Mucosa of stomach (tissue), 1 donor: ENCODE data around the gene SNAI1.
"Not testable (repeated sequence)": the region's sequence is repeated elsewhere in the genome, so short reads cannot be mapped to it uniquely, and the experiment has no call there.

ENCODE experiments used
- H3K27me3 ChIP-seq: one replicate; pipeline ENCODE4 v1.7.0; 2013; ENCODE audit warnings: mild to moderate bottlenecking, low read length; ENCODE audit not compliant: control insufficient read depth, insufficient read depth
- H3K36me3 ChIP-seq: one replicate; pipeline ENCODE4 v1.7.0; 2013; ENCODE audit warnings: low read length; ENCODE audit not compliant: control insufficient read depth, insufficient read depth
- H3K4me1 ChIP-seq: one replicate; pipeline ENCODE4 v1.7.0; 2013; ENCODE audit warnings: mild to moderate bottlenecking, low read length; ENCODE audit not compliant: control insufficient read depth, insufficient read depth
- H3K4me3 ChIP-seq: one replicate; pipeline ENCODE4 v1.7.0; 2013; ENCODE audit warnings: low read length
- H3K9ac ChIP-seq: one replicate; pipeline ENCODE4 v1.7.0; 2013; ENCODE audit warnings: mild to moderate bottlenecking, low read length, moderate library complexity
- H3K9me3 ChIP-seq: one replicate; pipeline ENCODE4 v1.7.0; 2013; ENCODE audit warnings: mild to moderate bottlenecking, low read length, moderate library complexity; ENCODE audit not compliant: control insufficient read depth
- donor health status: Pancreatic carcinoma.

Gene SNAI1

GRCh38 chr20:49993301-49993751, 10.5 kb downstream of the SNAI1 start:
- Histone ChIP-seq H3K9ac (no peak overlapping the region), H3K4me3 (no peak overlapping the region), H3K36me3 (no peaks in the 10 kb centered on the region), H3K27me3 (no peaks in the 10 kb centered on the region), H3K4me1 (peaks cover 11% of the 10 kb centered on the region), H3K9me3 (no peaks in the 10 kb centered on the region)

- no peak overlapping the region for H3K9ac ChIP-seq
- no peaks in the 10 kb centered on the region for H3K9me3 ChIP-seq
- no peaks in the 10 kb centered on the region for H3K36me3 ChIP-seq
- peaks cover 1% of the 10 kb centered on the region for H3K4me1 ChIP-seq
- H3K27me3 ChIP-seq, result no peaks in the 10 kb centered on the region
- H3K4me3 ChIP-seq, result no peak overlapping the region
Measured at GRCh38 chr20:49995586-49995985, 12.8 kb downstream of the SNAI1 start.

- not testable (repeated sequence) for H3K4me1 ChIP-seq, H3K36me3 ChIP-seq, H3K9ac ChIP-seq, H3K27me3 ChIP-seq, H3K4me3 ChIP-seq, H3K9me3 ChIP-seq
Measured at GRCh38 chr20:49998478-49999188, 15.9 kb downstream of the SNAI1 start.

- Histone ChIP-seq H3K36me3 (no peaks in the 10 kb centered on the region), H3K4me1 (no peaks in the 10 kb centered on the region), H3K27me3 (no peaks in the 10 kb centered on the region), H3K9ac (no peak overlapping the region), H3K9me3 (no peaks in the 10 kb centered on the region), H3K4me3 (no peak overlapping the region)
Measured at GRCh38 chr20:49999329-49999728, 16.5 kb downstream of the SNAI1 start.

GRCh38 chr20:50000548-50001222, 17.9 kb downstream of the SNAI1 start:
- not testable (repeated sequence) for H3K4me3 ChIP-seq

GRCh38 chr20:50001784-50002311, 19.1 kb downstream of the SNAI1 start:
- no peaks in the 10 kb centered on the region for H3K27me3 ChIP-seq
- no peaks in the 10 kb centered on the region for H3K9me3 ChIP-seq
- no peak overlapping the region for H3K9ac ChIP-seq
- H3K4me1 ChIP-seq, result no peaks in the 10 kb centered on the region
- H3K4me3 ChIP-seq, result no peak overlapping the region
- H3K36me3 ChIP-seq, result no peaks in the 10 kb centered on the region

More at GRCh38 chr20:50000548-50001222, 17.9 kb downstream of the SNAI1 start:
- not testable (repeated sequence) for H3K9ac ChIP-seq, H3K9me3 ChIP-seq, H3K27me3 ChIP-seq, H3K4me1 ChIP-seq, H3K36me3 ChIP-seq

- H3K27me3 ChIP-seq, result no peaks in the 10 kb centered on the region
- H3K36me3 ChIP-seq, result no peaks in the 10 kb centered on the region
- no peak overlapping the region for H3K4me3 ChIP-seq
- H3K4me1 ChIP-seq, result no peaks in the 10 kb centered on the region
- no peak overlapping the region for H3K9ac ChIP-seq
- H3K9me3 ChIP-seq, result no peaks in the 10 kb centered on the region
Measured at GRCh38 chr20:50003253-50003656, 20.5 kb downstream of the SNAI1 start.

GRCh38 chr20:50004229-50004628, 21.4 kb downstream of the SNAI1 start:
- no peak overlapping the region for H3K4me3 ChIP-seq
- H3K9ac ChIP-seq, result no peak overlapping the region
- H3K27me3 ChIP-seq, result no peaks in the 10 kb centered on the region
- no peaks in the 10 kb centered on the region for H3K9me3 ChIP-seq
- no peaks in the 10 kb centered on the region for H3K4me1 ChIP-seq
- H3K36me3 ChIP-seq, result no peaks in the 10 kb centered on the region

- Histone ChIP-seq H3K4me3 (no peak overlapping the region), H3K36me3 (no peaks in the 10 kb centered on the region), H3K9ac (no peak overlapping the region), H3K4me1 (no peaks in the 10 kb centered on the region), H3K27me3 (peaks cover 9% of the 10 kb centered on the region), H3K9me3 (no peaks in the 10 kb centered on the region)
Measured at GRCh38 chr20:50005471-50005981, 22.7 kb downstream of the SNAI1 start.

GRCh38 chr20:50007369-50007768, 24.6 kb downstream of the SNAI1 start:
- Histone ChIP-seq H3K4me3 (no peak overlapping the region), H3K9ac (no peak overlapping the region), H3K27me3 (peaks cover 11% of the 10 kb centered on the region), H3K9me3 (no peaks in the 10 kb centered on the region), H3K36me3 (no peaks in the 10 kb centered on the region), H3K4me1 (peaks cover 3% of the 10 kb centered on the region)

GRCh38 chr20:50008007-50008406, 25.2 kb downstream of the SNAI1 start:
- H3K4me1 ChIP-seq, result peaks cover 7% of the 10 kb centered on the region
- no peak overlapping the region for H3K9ac ChIP-seq
- no peaks in the 10 kb centered on the region for H3K9me3 ChIP-seq
- no peaks in the 10 kb centered on the region for H3K36me3 ChIP-seq
- no peak overlapping the region for H3K4me3 ChIP-seq
- peaks cover 11% of the 10 kb centered on the region for H3K27me3 ChIP-seq
